ENCODE measurements around the gene MAEA.
"Not testable (repeated sequence)": the region's sequence is repeated elsewhere in the genome, so short reads cannot be mapped to it uniquely, and the experiment has no call there.

MAEA gene

DNA sequence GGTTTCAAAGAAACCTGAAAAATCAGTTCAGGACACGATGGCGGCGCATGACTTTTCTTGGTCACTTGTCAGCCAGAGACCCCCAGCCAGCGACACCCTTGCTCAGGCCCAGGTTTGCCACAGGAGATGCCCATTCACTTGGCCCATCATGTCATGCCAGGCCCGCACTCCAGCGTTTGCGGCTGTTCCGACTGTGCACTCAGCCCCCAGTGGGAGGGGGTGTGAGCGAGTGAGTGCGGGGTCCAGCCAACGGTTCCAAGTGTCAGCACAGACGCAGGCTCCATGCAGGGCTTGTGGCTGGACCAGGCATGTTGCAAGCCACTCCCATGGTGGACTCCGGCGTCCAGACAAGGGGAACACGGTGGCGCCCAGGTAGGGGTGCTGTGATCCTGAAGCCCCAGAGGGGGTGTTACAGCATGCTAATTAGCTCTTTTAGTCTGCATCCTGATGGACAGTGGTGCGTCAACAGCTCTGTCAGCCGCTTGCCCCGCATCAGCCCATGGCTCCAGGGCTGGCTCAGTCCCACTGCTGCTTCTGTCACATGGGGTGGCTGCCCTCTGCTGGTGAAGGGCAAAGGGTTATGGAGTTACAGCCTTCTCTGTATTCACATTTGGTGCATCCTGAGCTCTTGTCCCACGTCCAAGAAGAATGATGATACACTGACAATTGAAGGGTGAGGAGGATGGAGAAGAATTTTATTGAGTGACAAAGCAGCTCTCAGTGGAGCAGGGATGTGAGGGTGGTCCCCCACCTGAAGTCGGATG is 3.7 kb upstream of the MAEA start:
- no peak for TF ChIP-seq ZFX (IDR thresholded peaks at IDR 0.05)
- TF ChIP-seq, protein P1, sequence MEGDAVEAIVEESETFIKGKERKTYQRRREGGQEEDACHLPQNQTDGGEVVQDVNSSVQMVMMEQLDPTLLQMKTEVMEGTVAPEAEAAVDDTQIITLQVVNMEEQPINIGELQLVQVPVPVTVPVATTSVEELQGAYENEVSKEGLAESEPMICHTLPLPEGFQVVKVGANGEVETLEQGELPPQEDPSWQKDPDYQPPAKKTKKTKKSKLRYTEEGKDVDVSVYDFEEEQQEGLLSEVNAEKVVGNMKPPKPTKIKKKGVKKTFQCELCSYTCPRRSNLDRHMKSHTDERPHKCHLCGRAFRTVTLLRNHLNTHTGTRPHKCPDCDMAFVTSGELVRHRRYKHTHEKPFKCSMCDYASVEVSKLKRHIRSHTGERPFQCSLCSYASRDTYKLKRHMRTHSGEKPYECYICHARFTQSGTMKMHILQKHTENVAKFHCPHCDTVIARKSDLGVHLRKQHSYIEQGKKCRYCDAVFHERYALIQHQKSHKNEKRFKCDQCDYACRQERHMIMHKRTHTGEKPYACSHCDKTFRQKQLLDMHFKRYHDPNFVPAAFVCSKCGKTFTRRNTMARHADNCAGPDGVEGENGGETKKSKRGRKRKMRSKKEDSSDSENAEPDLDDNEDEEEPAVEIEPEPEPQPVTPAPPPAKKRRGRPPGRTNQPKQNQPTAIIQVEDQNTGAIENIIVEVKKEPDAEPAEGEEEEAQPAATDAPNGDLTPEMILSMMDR (conservative IDR thresholded peaks at IDR 0.05): no peak; the same call in 1 of the 2 replicates
- H3K27ac ChIP-seq: no peak overlapping the region

DNA sequence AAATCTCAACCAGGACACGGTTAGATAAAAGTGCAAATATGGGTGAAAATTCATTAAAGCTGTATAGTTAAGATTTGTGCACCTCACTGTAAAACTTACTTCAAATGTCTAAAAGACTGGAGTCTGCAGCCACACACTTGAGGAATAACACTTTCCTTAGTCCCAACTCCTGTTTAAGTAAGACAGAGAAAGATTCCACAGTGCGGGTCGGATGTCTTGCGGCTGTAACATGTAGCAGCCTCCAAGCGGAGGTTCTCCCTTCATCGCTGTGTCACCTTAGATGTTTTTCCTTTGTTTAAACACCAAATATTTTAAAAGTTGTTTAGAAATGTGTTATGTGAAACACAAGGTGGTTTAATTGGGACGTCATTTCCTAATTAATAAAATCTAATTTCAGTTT is 905 bp upstream of the MAEA start:
- TF ChIP-seq, protein P1 (conservative IDR thresholded peaks at IDR 0.05): no peak
- TF ChIP-seq ZFX (IDR thresholded peaks at IDR 0.05): no peak
- peak overlapping the region; percentile 91 for H3K27ac ChIP-seq

GRCh38 chr4:1290165-1290977 is 680 bp downstream of the MAEA start:
- TF ChIP-seq, protein P1 (conservative IDR thresholded peaks at IDR 0.05): no peak
- TF ChIP-seq ZFX (IDR thresholded peaks at IDR 0.05): no peak
- H3K27ac ChIP-seq: peak overlapping the region; percentile 91

DNA sequence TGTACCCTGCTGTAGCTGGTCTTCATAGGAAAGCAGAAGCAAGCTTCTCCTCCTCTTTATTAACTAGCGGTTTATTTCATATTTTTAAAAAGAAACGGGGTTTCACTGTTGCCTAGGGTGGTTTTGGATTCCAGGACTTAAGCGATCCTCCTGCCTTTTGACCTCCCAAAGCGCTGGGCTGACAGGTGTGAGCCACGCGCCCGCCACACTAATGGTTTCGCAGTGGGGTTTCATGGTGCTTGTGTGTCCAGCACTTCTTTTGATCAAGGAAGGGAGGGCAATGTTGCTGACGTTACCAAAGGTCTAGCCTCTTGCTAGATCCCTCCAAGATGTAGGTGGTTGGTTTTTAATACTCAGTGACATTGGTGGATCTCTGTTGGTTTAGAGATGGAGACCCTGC is 1.4 kb downstream of the MAEA start:
- H3K27ac ChIP-seq: peak overlapping the region; percentile 91

DNA sequence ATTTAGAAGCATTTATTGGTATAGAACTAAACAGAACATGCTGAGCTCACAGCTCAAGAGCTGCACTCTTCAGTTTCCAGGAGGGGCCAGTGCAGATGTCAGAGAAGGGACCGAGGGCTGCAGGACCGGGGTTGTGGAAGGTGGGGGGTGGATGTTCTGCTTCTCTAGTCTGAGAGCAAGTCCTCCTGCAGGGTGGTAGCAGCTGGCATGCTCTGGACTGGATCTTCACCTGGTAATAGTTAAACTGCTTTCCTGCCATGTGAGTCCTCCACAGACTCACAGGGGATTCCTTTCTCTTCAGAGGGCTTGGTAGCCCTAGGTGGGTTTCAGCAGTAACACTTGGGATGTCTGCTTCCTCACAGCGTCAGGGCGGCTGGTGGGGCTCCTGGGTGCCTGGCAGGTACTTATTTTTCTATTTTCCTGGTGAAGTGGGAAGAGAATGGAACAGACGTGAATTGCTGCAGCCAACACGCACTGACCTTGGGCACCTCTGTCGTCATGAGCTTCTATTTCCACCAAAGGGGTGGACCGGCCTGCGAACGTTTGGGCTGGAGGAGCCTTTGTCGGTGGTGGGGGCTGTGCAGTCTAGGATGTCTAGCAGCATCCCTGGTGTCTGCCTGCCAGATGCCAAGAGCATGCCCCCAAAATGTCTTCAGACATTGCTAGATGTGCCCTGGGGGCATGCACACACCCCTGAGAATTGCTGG is 2.5 kb downstream of the MAEA start:
- no peak for TF ChIP-seq ZFX (IDR thresholded peaks at IDR 0.05)
- TF ChIP-seq, protein P1 (conservative IDR thresholded peaks at IDR 0.05): no peak
- no peak overlapping the region for H3K27ac ChIP-seq

More for the DNA sequence above, 1.4 kb downstream of the MAEA start:
- no peak for TF ChIP-seq ZFX (IDR thresholded peaks at IDR 0.05)
- TF ChIP-seq, protein P1 (conservative IDR thresholded peaks at IDR 0.05): no peak

DNA sequence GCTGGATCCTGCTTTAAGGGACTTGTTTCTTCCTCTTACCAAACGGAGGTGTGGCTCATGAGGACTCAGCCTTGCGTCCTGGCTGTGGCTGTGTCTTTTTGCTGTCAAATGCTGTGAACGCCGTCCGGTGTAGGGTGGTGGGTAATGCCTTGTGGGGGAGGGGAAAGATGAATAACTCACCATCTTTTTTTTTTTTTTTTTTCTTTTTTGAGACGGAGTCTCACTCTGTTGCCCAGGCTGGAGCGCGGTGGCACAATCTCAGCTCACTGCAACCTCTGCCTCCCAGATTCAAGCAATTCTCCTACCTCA is 3.0 kb downstream of the MAEA start:
- H3K27ac ChIP-seq: not testable (repeated sequence)

DNA sequence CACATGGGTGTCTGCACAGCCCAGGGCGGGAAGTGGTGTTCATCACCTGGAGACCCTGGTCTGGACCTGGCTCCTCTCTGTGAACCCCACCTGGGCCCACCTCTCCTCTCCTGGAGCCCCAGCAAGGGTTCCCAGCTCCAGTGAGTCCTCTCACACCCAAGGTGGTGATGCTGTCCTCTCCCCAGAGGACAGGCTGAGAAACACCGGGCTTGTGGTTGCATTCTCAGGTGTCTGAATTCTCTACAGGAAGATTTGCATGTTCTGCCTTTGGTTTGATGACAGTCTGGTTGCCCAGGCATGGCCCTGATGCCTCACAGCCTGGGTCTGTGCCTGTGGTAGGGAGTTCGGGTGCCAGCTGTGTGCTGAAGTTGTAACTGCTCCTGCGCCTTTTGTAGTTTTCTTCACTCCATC is 3.8 kb downstream of the MAEA start:
- no peak overlapping the region for H3K27ac ChIP-seq
- TF ChIP-seq ZFX (IDR thresholded peaks at IDR 0.05): no peak
- TF ChIP-seq, protein P1 (conservative IDR thresholded peaks at IDR 0.05): no peak

All from C4-2B (cell line).